WI38 (cell line): Measurements from ENCODE around the gene UNC13D.

Source experiments
- H3K4me3 ChIP-seq: 2 replicates; pipeline ENCODE4 v1.5.1; 2011; ENCODE audit warnings: low read depth, mild to moderate bottlenecking, control low read depth, low read length
- CTCF ChIP-seq: IDR thresholded peaks from 2 replicates; pipeline ENCODE4 v1.5.1; 2012; ENCODE audit warnings: low read depth, mild to moderate bottlenecking, control low read depth, low read length

The UNC13D gene

GRCh38 chr17:75819116-75819515 is 25.1 kb downstream of the UNC13D start:
- H3K4me3 ChIP-seq: no peak overlapping the region
- TF ChIP-seq CTCF: no peak

GRCh38 chr17:75818326-75818885 is 25.8 kb downstream of the UNC13D start:
- TF ChIP-seq CTCF: no peak
- H3K4me3 ChIP-seq: no peak overlapping the region

GRCh38 chr17:75817571-75817970 is 26.6 kb downstream of the UNC13D start:
- TF ChIP-seq CTCF: no peak
- H3K4me3 ChIP-seq: no peak overlapping the region

DNA sequence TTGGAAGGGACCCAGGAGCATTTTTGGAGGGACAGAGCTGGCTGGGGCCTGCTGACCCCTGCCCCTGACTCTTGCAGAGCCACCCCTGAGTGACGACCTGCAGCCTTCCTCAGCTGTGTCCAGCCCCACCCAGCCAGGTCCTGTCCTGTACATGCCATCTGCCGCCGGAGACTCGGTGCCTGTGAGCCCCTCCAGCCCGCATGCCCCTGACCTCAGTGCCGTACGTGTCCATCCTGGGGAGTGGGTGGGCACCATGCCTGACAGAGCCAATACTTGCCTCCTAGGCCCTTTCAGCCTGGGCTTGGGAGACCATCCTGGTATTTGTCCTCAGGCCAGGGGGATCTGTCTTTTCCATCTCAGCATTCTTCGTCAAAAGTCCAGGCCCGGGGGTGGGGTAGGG is 27.5 kb downstream of the UNC13D start:
- no peak for TF ChIP-seq CTCF
- H3K4me3 ChIP-seq: no peak overlapping the region

- no peak overlapping the region for H3K4me3 ChIP-seq
- no peak for TF ChIP-seq CTCF
Measured at GRCh38 chr17:75815399-75815798, 28.8 kb downstream of the UNC13D start.

GRCh38 chr17:75814900-75815373 is 29.3 kb downstream of the UNC13D start:
- H3K4me3 ChIP-seq: no peak overlapping the region
- TF ChIP-seq CTCF: no peak

DNA sequence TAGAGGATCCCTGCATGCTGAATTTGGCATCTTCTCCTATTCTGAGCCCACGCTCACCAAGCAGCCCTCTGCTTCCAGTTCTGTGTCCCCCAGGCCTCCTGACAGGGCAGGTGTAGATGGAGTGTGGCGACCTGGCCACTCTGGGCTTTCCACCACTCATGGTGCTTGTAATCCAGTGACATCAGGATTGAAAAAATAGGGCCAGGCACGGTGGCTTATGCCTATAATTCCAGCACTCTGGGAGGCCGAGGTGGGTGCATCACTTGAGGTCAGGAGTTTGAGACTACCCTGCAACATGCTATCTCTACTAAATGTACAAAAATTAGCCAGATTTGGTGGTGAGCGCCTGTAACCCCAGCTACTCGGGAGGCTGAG is 30.2 kb downstream of the UNC13D start:
- TF ChIP-seq CTCF: no peak
- H3K4me3 ChIP-seq: no peak overlapping the region
